Liver (tissue), 9 donors: ENCODE results near the gene RIMKLA. TPM values are rescaled to one million over a fixed set of nuclear protein-coding genes. Genes with fewer than 3 reads are reported as not detected.

Experiments used
- DNase-seq: peaks from one replicate; pipeline ENCODE4 v3.0.0-alpha.2; 2017; ENCODE audit warnings: low spot score
- H3K27ac ChIP-seq, 2 donors: one replicate each; pipeline ENCODE4 v1.7.0; 2013; ENCODE audit warnings: inconsistent platforms in 2 of 2, low read length in 2 of 2, control low read depth in 1 of 2, low read depth in 1 of 2, mild to moderate bottlenecking in 1 of 2
- H3K27me3 ChIP-seq, 4 donors: one replicate each; pipeline versions ENCODE4 v1.6.1 to v1.7.0; 2013; ENCODE audit warnings: low read length in 3 of 4, inconsistent platforms in 1 of 4, mild to moderate bottlenecking in 1 of 4, moderate library complexity in 1 of 4; ENCODE audit not compliant: control insufficient read depth in 4 of 4, insufficient read depth in 4 of 4
- H3K36me3 ChIP-seq, 4 donors: one replicate each; pipeline versions ENCODE4 v1.6.1 to v1.7.0; 2013; ENCODE audit warnings: low read length in 3 of 4, mild to moderate bottlenecking in 3 of 4, low read depth in 1 of 4, moderate library complexity in 1 of 4; ENCODE audit not compliant: control insufficient read depth in 4 of 4, insufficient read depth in 3 of 4
- H3K4me1 ChIP-seq, 4 donors: one replicate each; pipeline versions ENCODE4 v1.6.1 to v1.7.0; 2013; ENCODE audit warnings: low read length in 3 of 4, mild to moderate bottlenecking in 3 of 4, moderate library complexity in 1 of 4; ENCODE audit not compliant: control insufficient read depth in 4 of 4, insufficient read depth in 4 of 4
- H3K4me3 ChIP-seq, 3 donors: one replicate each; pipeline versions ENCODE4 v1.6.1 to v1.7.0; 2013; ENCODE audit warnings: low read length in 3 of 3, control low read depth in 1 of 3, low read depth in 1 of 3, mild to moderate bottlenecking in 1 of 3
- H3K9ac ChIP-seq, 2 donors: one replicate each; pipeline ENCODE4 v1.7.0; 2013; ENCODE audit warnings: low read length in 2 of 2, mild to moderate bottlenecking in 2 of 2, moderate library complexity in 2 of 2, control low read depth in 1 of 2, low read depth in 1 of 2
- H3K9me3 ChIP-seq, 4 donors: one replicate each; pipeline versions ENCODE4 v1.6.1 to v1.7.0; 2013; ENCODE audit warnings: low read length in 3 of 4; ENCODE audit not compliant: control insufficient read depth in 4 of 4
- EGR1 ChIP-seq, 2 donors: IDR thresholded peaks; 2 replicates each; pipeline ENCODE4 v1.6.1; 2016 to 2018; ENCODE audit warnings: antibody characterized with exemption in 2 of 2, low read depth in 2 of 2
- FOXA1 ChIP-seq: IDR thresholded peaks from 2 replicates; pipeline ENCODE4 v1.6.1; 2016; ENCODE audit warnings: antibody characterized with exemption
- FOXA2 ChIP-seq: IDR thresholded peaks from 2 replicates; pipeline ENCODE4 v1.6.1; 2016; ENCODE audit warnings: antibody characterized with exemption
- GABPA ChIP-seq, 2 donors: IDR thresholded peaks in 1 of 2; conservative IDR thresholded peaks in 1 of 2; 2 replicates each; pipeline ENCODE4 v1.6.1; 2016; ENCODE audit warnings: antibody characterized with exemption in 2 of 2, mild to moderate bottlenecking in 1 of 2, moderate library complexity in 1 of 2
- HNF4A ChIP-seq, 2 donors: conservative IDR thresholded peaks; 2 replicates each; pipeline ENCODE4 v1.6.1; 2016; ENCODE audit warnings: antibody characterized with exemption in 2 of 2, mild to moderate bottlenecking in 2 of 2
- JUND ChIP-seq, 2 donors: IDR thresholded peaks; 2 replicates each; pipeline ENCODE4 v1.6.1; 2016; ENCODE audit warnings: antibody characterized with exemption in 2 of 2
- NR2F2 ChIP-seq: IDR thresholded peaks from 2 replicates; pipeline ENCODE4 v1.6.1; 2016; ENCODE audit warnings: antibody characterized with exemption
- RAD21 ChIP-seq, 2 donors: IDR thresholded peaks; 2 replicates each; pipeline ENCODE4 v1.6.1; 2016; ENCODE audit warnings: antibody characterized with exemption in 2 of 2, mild to moderate bottlenecking in 2 of 2
- SP1 ChIP-seq: IDR thresholded peaks from 2 replicates; pipeline ENCODE4 v1.6.1; 2018; ENCODE audit warnings: antibody characterized with exemption, mild to moderate bottlenecking
- TAF1 ChIP-seq: conservative IDR thresholded peaks from 2 replicates; pipeline ENCODE4 v1.6.1; 2016; ENCODE audit warnings: antibody characterized with exemption, mild to moderate bottlenecking
- YY1 ChIP-seq: IDR thresholded peaks from 2 replicates; pipeline ENCODE4 v1.6.1; 2016; ENCODE audit warnings: antibody characterized with exemption, mild to moderate bottlenecking
- polyA plus RNA-seq, 2 donors: library from polyadenylated mRNA; stranded (reverse) in 1 of 2; unstranded in 1 of 2; fragments of 200-250 nt in 1 of 2; fragments of >200 nt in 1 of 2; fragmentation: Nextera tagmentation in 1 of 2; extraction: Ambion mirVana in 1 of 2; gene quantifications; one replicate each; pipeline versions ENCODE4 v1.2.1 to v1.2.3, GENCODE V29; 2013 to 2015
- total RNA-seq, 2 donors: library from RNA; depleted of rRNA; stranded (reverse); fragments of >200 nt; gene quantifications; one replicate each; pipeline ENCODE4 v1.2.3, GENCODE V29; 2014
- TF ChIP-seq, protein P1 (sequence below): fragments of 150-350 bp; IDR thresholded peaks from 2 replicates; pipeline ENCODE4 v1.5.1; 2017; ENCODE audit warnings: improper control_type of control experiment, low read depth, low read length; ENCODE audit not compliant: missing input control
- TF ChIP-seq, protein P2 (sequence below): IDR thresholded peaks from 2 replicates; pipeline ENCODE4 v1.6.1; 2016; ENCODE audit warnings: antibody characterized with exemption
- TF ChIP-seq, protein P3 (sequence below): IDR thresholded peaks from 2 replicates; pipeline ENCODE4 v1.6.1; 2016; ENCODE audit warnings: antibody characterized with exemption
- TF ChIP-seq, protein P4 (sequence below): IDR thresholded peaks from 2 replicates; pipeline ENCODE4 v1.6.1; 2016; ENCODE audit warnings: antibody characterized with exemption, mild to moderate bottlenecking
- TF ChIP-seq, protein P5 (sequence below): IDR thresholded peaks from 2 replicates; pipeline ENCODE4 v1.6.1; 2016; ENCODE audit warnings: antibody characterized with exemption
- donor health status: healthy.
- donor health status: healthy.
- donor health status: healthy.
- donor health status: healthy.
- donor health status: healthy.

RIMKLA gene
- total and polyA plus RNA-seq, 4 donors = 0.03 to 0.09 (median 0.08) TPM

DNA sequence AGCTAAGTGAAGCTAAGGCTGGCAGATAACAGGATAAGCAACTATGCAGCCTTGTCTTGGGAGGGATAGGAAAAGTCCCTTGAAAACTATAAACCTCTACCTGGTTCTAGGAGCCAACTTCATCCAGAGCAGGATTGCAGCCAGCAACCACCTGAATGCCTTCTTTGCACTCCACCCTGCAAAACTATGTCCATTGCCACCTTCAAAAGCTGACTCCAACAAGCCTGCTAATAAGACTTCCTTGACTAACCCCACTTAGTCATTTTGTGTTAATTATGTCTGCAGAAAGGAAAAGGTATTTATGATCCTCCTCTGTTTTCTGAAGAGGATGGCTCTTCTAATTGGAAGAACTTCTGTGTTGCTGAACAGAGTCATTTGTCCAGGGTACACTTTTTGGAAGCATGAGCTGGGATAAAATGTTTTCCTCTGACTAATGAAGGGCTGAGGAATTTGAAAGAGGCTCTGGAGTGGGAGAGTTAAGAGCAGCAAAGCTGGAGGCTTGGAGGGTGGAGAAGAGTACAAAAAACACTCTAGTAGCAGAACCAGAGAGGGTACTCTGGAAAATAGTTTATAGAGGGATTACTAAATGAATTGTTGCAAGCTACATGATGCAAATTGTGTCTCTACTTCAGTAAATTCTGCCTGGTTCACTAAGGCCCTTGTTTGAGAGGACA is 9.6 kb upstream of the RIMKLA start:
- Histone ChIP-seq H3K27ac (no peak overlapping the region), H3K36me3 (no peaks in the 10 kb centered on the region), H3K4me3 (no peak overlapping the region), H3K4me1 (peaks cover 0 to 7% (median 0%) of the 10 kb centered on the region in 4 donors), H3K9me3 (no peaks in the 10 kb centered on the region), H3K9ac (no peak overlapping the region), H3K27me3 (no peaks in the 10 kb centered on the region)
- no peak for DNase-seq
- no peak for TF ChIP-seq SP1
- TF ChIP-seq, protein P1, sequence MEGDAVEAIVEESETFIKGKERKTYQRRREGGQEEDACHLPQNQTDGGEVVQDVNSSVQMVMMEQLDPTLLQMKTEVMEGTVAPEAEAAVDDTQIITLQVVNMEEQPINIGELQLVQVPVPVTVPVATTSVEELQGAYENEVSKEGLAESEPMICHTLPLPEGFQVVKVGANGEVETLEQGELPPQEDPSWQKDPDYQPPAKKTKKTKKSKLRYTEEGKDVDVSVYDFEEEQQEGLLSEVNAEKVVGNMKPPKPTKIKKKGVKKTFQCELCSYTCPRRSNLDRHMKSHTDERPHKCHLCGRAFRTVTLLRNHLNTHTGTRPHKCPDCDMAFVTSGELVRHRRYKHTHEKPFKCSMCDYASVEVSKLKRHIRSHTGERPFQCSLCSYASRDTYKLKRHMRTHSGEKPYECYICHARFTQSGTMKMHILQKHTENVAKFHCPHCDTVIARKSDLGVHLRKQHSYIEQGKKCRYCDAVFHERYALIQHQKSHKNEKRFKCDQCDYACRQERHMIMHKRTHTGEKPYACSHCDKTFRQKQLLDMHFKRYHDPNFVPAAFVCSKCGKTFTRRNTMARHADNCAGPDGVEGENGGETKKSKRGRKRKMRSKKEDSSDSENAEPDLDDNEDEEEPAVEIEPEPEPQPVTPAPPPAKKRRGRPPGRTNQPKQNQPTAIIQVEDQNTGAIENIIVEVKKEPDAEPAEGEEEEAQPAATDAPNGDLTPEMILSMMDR = no peak
- TF ChIP-seq TAF1 = no peak
- TF ChIP-seq FOXA1 = no peak
- no peak for TF ChIP-seq NR2F2
- TF ChIP-seq, protein P2, sequence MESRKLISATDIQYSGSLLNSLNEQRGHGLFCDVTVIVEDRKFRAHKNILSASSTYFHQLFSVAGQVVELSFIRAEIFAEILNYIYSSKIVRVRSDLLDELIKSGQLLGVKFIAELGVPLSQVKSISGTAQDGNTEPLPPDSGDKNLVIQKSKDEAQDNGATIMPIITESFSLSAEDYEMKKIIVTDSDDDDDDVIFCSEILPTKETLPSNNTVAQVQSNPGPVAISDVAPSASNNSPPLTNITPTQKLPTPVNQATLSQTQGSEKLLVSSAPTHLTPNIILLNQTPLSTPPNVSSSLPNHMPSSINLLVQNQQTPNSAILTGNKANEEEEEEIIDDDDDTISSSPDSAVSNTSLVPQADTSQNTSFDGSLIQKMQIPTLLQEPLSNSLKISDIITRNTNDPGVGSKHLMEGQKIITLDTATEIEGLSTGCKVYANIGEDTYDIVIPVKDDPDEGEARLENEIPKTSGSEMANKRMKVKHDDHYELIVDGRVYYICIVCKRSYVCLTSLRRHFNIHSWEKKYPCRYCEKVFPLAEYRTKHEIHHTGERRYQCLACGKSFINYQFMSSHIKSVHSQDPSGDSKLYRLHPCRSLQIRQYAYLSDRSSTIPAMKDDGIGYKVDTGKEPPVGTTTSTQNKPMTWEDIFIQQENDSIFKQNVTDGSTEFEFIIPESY = no peak
- no peak for TF ChIP-seq YY1
- no peak for TF ChIP-seq RAD21 (IDR thresholded peaks at IDR 0.05)
- no peak for TF ChIP-seq EGR1 (IDR thresholded peaks at IDR 0.05; ENCODE audit: low read depth in 2 of 2)
- TF ChIP-seq, protein P3, sequence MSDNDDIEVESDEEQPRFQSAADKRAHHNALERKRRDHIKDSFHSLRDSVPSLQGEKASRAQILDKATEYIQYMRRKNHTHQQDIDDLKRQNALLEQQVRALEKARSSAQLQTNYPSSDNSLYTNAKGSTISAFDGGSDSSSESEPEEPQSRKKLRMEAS = no peak
- no peak for TF ChIP-seq HNF4A (conservative IDR thresholded peaks at IDR 0.05)
- no peak for TF ChIP-seq FOXA2
- TF ChIP-seq GABPA (IDR thresholded peaks at IDR 0.05 in 1 of 2, conservative IDR thresholded peaks at IDR 0.05 in 1 of 2) = no peak
- TF ChIP-seq, protein P4, sequence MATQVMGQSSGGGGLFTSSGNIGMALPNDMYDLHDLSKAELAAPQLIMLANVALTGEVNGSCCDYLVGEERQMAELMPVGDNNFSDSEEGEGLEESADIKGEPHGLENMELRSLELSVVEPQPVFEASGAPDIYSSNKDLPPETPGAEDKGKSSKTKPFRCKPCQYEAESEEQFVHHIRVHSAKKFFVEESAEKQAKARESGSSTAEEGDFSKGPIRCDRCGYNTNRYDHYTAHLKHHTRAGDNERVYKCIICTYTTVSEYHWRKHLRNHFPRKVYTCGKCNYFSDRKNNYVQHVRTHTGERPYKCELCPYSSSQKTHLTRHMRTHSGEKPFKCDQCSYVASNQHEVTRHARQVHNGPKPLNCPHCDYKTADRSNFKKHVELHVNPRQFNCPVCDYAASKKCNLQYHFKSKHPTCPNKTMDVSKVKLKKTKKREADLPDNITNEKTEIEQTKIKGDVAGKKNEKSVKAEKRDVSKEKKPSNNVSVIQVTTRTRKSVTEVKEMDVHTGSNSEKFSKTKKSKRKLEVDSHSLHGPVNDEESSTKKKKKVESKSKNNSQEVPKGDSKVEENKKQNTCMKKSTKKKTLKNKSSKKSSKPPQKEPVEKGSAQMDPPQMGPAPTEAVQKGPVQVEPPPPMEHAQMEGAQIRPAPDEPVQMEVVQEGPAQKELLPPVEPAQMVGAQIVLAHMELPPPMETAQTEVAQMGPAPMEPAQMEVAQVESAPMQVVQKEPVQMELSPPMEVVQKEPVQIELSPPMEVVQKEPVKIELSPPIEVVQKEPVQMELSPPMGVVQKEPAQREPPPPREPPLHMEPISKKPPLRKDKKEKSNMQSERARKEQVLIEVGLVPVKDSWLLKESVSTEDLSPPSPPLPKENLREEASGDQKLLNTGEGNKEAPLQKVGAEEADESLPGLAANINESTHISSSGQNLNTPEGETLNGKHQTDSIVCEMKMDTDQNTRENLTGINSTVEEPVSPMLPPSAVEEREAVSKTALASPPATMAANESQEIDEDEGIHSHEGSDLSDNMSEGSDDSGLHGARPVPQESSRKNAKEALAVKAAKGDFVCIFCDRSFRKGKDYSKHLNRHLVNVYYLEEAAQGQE = no peak
- no peak for TF ChIP-seq JUND (IDR thresholded peaks at IDR 0.05)
- TF ChIP-seq, protein P5, sequence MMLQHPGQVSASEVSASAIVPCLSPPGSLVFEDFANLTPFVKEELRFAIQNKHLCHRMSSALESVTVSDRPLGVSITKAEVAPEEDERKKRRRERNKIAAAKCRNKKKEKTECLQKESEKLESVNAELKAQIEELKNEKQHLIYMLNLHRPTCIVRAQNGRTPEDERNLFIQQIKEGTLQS = no peak
